Caco-2 (cell line): ENCODE data around the gene SHROOM3. TPM values are rescaled to one million over a fixed set of nuclear protein-coding genes. Genes with fewer than 3 reads are reported as not detected.

ENCODE experiments used
- BruUV-seq: library from RNA; stranded (reverse); fragments of 400-500 nt; replicated peaks from 2 replicates; lab custom pipeline; 2021; lab: Mats Ljungman, UMichigan
- CTCF ChIA-PET: fragments of 300-600 bp; sonication (Branson Sonifier 250); formaldehyde crosslinking; loops from one replicate; lab custom pipeline; 2022; ENCODE audit warnings: antibody characterized with exemption; lab: Charles Lee
- POLR2A ChIA-PET: fragments of 300-600 bp; sonication (Branson Sonifier 250); formaldehyde crosslinking; loops from one replicate; lab custom pipeline; 2022; ENCODE audit warnings: antibody characterized with exemption; lab: Charles Lee
- DNase-seq, 2 experiments: peaks; one replicate each; pipeline versions ENCODE4 v3.0.0 to v3.0.0-alpha.2; 2020 to 2022
- H3K27me3 ChIP-seq: replicated peaks from 2 replicates; pipeline ENCODE4 v1.6.0; 2011; ENCODE audit warnings: low read length; ENCODE audit not compliant: control insufficient read depth, insufficient read depth
- H3K36me3 ChIP-seq: 2 replicates; pipeline ENCODE4 v1.5.1; 2011; ENCODE audit warnings: low read length; ENCODE audit not compliant: control insufficient read depth, insufficient read depth
- H3K4me1 ChIP-seq: fragments of 250-450 bp; sonication (Bioruptor Pico); 2 replicates; pipeline ENCODE4 v1.5.1; 2020; ENCODE audit warnings: mild to moderate bottlenecking
- H3K4me3 ChIP-seq: 2 replicates; pipeline ENCODE4 v1.5.1; 2011; ENCODE audit warnings: low read depth, mild to moderate bottlenecking, control low read depth, low read length
- H3K9me3 ChIP-seq: fragments of 250-450 bp; sonication (Bioruptor Pico); 2 replicates; pipeline ENCODE4 v1.5.1; 2020; ENCODE audit warnings: mild to moderate bottlenecking, moderate library complexity
- H3K27ac Mint-ChIP-seq: one replicate; pipeline ENCODE4 v1.8.0; 2022; ENCODE audit warnings: mixed read lengths; ENCODE audit not compliant: unreplicated experiment
- H3K27me3 Mint-ChIP-seq: one replicate; pipeline ENCODE4 v1.8.0; 2022; ENCODE audit warnings: mixed read lengths; ENCODE audit not compliant: insufficient read depth, unreplicated experiment
- H3K36me3 Mint-ChIP-seq: one replicate; pipeline ENCODE4 v1.8.0; 2022; ENCODE audit warnings: mild to moderate bottlenecking, mixed read lengths; ENCODE audit not compliant: insufficient read depth, unreplicated experiment
- H3K4me1 Mint-ChIP-seq: one replicate; pipeline ENCODE4 v1.8.0; 2022; ENCODE audit warnings: low read depth, mixed read lengths; ENCODE audit not compliant: unreplicated experiment
- H3K4me3 Mint-ChIP-seq: one replicate; pipeline ENCODE4 v1.8.0; 2022; ENCODE audit warnings: mild to moderate bottlenecking, moderate library complexity, mixed read lengths; ENCODE audit not compliant: unreplicated experiment
- H3K9me3 Mint-ChIP-seq: one replicate; pipeline ENCODE4 v1.8.0; 2022; ENCODE audit warnings: mixed read lengths; ENCODE audit not compliant: unreplicated experiment
- intact Hi-C: fragments of 100-400 bp; cut with micrococcal nuclease; formaldehyde crosslinking; loops from one replicate; pipeline ENCODE4 v1.10.0; 2022; ENCODE audit not compliant: unreplicated experiment
- total RNA-seq: library from RNA; stranded (reverse); gene quantifications from 2 replicates; pipeline ENCODE4 v1.2.3, GENCODE V29; 2022
- TF ChIP-seq, protein P1 (sequence below), 2 experiments: fragments of 200-600 bp in 1 of 2; IDR thresholded peaks; 1 replicate in 1 of 2; 2 replicates in 1 of 2; pipeline versions ENCODE4 v1.5.1 to v1.8.0; 2011 to 2022; ENCODE audit warnings: antibody characterized with exemption in 1 of 2, control low read depth in 1 of 2, inconsistent platforms in 1 of 2, low read depth in 1 of 2, low read length in 1 of 2, mild to moderate bottlenecking in 1 of 2, moderate library complexity in 1 of 2; ENCODE audit not compliant: insufficient read depth in 1 of 2, severe bottlenecking in 1 of 2, unreplicated experiment in 1 of 2

The SHROOM3 gene
- total RNA-seq, 1 experiment from 2014 or later = 16.3 TPM

DNA sequence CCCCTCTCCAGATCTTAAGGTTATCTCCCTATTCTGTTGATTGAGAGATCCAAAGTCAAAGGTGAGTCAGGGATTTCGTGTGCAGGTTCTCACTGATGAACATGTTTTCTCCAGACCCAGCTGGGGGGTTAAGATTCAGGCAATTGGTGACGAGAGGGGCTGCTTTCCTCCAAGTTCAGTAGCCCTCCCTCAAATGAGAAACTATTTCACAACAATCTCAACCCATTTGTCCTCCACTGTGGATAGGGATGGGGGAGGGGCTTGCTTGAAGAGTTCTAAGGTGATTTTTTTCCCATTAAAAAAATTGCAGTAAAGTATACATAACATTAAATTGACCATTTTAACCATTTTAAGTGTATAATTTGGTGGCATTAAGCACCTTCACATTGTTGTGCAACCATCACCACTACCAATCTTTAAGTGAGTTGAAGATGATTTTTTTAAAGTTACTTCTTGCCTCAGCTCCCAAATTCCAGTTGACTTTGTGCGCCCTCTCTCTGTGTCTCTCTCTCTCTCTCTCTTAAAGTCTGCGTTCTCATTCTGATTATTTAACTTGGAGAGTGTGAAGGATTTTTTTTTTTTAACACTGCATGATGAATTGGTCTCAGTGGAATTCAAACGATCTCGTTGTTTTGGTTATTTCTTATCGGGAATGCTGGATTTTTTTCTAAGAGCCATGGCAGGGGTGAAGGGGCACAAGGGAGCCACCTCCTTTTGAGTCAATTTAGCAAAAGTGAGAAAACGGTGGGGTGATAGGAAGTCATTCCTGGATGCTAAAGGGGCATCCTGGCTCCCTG is 175.9 kb downstream of the SHROOM3 start:
- Histone ChIP-seq H3K36me3 (no peaks in the 10 kb centered on the region), H3K4me1 (peaks cover 29% of the 10 kb centered on the region), H3K4me3 (no peak overlapping the region), H3K9me3 (no peaks in the 10 kb centered on the region), H3K27me3 (no peaks in the 10 kb centered on the region)
- no peak for DNase-seq
- POLR2A ChIA-PET = no interaction called here
- TF ChIP-seq, protein P1, sequence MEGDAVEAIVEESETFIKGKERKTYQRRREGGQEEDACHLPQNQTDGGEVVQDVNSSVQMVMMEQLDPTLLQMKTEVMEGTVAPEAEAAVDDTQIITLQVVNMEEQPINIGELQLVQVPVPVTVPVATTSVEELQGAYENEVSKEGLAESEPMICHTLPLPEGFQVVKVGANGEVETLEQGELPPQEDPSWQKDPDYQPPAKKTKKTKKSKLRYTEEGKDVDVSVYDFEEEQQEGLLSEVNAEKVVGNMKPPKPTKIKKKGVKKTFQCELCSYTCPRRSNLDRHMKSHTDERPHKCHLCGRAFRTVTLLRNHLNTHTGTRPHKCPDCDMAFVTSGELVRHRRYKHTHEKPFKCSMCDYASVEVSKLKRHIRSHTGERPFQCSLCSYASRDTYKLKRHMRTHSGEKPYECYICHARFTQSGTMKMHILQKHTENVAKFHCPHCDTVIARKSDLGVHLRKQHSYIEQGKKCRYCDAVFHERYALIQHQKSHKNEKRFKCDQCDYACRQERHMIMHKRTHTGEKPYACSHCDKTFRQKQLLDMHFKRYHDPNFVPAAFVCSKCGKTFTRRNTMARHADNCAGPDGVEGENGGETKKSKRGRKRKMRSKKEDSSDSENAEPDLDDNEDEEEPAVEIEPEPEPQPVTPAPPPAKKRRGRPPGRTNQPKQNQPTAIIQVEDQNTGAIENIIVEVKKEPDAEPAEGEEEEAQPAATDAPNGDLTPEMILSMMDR (IDR thresholded peaks at IDR 0.05; ENCODE audit: insufficient read depth in 1 of 2, low read depth in 1 of 2, low read length in 1 of 2, severe bottlenecking in 1 of 2, unreplicated experiment in 1 of 2) = no peak
- Mint-ChIP-seq H3K27ac (no peak overlapping the region), H3K4me1 (peaks cover 17% of the 10 kb centered on the region), H3K36me3 (no peaks in the 10 kb centered on the region), H3K4me3 (no peak overlapping the region), H3K9me3 (no peaks in the 10 kb centered on the region), H3K27me3 (no peaks in the 10 kb centered on the region)
- CTCF ChIA-PET = no interaction called here
- intact Hi-C loops = no loop called here
- BruUV-seq = no TSS peak

DNA sequence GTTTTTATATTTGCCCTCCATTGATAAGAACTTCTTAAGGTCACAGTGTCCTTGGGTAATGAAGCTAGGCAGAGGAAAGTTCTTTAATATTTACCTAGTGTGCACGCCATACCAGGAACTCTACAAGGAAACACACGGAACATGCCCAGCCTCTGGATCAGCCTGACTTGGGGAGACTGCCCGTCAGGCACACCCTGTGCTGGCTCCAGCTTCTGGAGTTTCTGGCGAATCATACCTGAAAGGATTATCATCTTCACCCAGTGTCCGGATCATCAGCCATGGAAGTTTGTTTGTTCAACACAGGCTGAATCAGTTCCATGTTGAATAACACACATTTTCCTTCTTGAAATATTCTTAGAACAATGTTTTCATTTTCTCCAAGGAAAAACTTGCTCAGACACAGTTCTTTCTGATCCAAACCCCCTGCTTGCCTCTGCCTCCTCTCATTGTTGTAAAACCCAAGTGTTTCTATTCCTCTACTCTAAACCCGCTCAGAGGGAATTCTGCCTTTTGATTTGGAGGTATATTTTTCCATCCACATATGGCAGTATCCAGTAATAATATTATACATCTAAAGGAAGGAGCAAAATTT is 176.7 kb downstream of the SHROOM3 start:
- intact Hi-C loops = no loop called here
- TF ChIP-seq, protein P1 (IDR thresholded peaks at IDR 0.05; ENCODE audit: insufficient read depth in 1 of 2, low read depth in 1 of 2, low read length in 1 of 2, severe bottlenecking in 1 of 2, unreplicated experiment in 1 of 2) = no peak
- no peaks in the 10 kb centered on the region for H3K27me3 ChIP-seq
- no peaks in the 10 kb centered on the region for H3K9me3 ChIP-seq
- Mint-ChIP-seq H3K4me3 (no peak overlapping the region), H3K36me3 (no peaks in the 10 kb centered on the region), H3K4me1 (peaks cover 17% of the 10 kb centered on the region), H3K27ac (no peak overlapping the region), H3K27me3 (no peaks in the 10 kb centered on the region), H3K9me3 (no peaks in the 10 kb centered on the region)
- H3K4me3 ChIP-seq = no peak overlapping the region
- H3K36me3 ChIP-seq = no peaks in the 10 kb centered on the region
- POLR2A ChIA-PET = no interaction called here
- no peak for DNase-seq
- CTCF ChIA-PET = no interaction called here
- H3K4me1 ChIP-seq = peaks cover 22% of the 10 kb centered on the region
- BruUV-seq = no TSS peak

DNA sequence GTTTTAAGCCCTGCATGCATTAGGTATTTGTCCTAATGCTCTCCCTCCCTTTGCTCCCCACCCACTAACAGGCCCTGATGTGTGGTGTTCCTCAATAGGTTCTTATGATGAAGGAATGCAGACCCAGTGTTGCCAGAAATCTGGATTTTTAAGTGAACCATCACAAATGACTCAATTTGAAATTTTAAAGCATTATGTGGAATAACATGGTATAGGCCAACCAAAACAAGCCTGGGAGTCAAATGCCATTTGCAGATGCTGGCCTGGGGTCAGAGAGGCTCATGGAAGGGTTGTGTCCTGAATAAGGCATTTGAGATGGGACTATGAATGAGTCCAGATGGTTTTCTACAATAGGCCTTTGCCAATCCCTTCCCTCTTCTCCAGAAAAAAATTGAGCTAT is 179.6 kb downstream of the SHROOM3 start:
- H3K27ac Mint-ChIP-seq = no peak overlapping the region
- no peak overlapping the region for H3K4me3 Mint-ChIP-seq
- intact Hi-C loops = no loop called here
- Histone ChIP-seq H3K4me1 (peaks cover 14% of the 10 kb centered on the region; the same call in 1 of the 2 replicates), H3K4me3 (no peak overlapping the region), H3K9me3 (no peaks in the 10 kb centered on the region), H3K27me3 (no peaks in the 10 kb centered on the region), H3K36me3 (no peaks in the 10 kb centered on the region)
- H3K4me1 Mint-ChIP-seq = peaks cover 12% of the 10 kb centered on the region
- ChIA-PET POLR2A (no interaction called here), CTCF (no interaction called here)
- no TSS peak for BruUV-seq
- DNase-seq = no peak
- no peaks in the 10 kb centered on the region for H3K36me3 Mint-ChIP-seq
- H3K27me3 Mint-ChIP-seq = no peaks in the 10 kb centered on the region
- TF ChIP-seq, protein P1 (IDR thresholded peaks at IDR 0.05; ENCODE audit: insufficient read depth in 1 of 2, low read depth in 1 of 2, low read length in 1 of 2, severe bottlenecking in 1 of 2, unreplicated experiment in 1 of 2) = no peak
- no peaks in the 10 kb centered on the region for H3K9me3 Mint-ChIP-seq
